Lower lobe of right lung (tissue), 2 donors: ENCODE data around the gene NUBP2. TPM values are rescaled to one million over a fixed set of nuclear protein-coding genes. Genes with fewer than 3 reads are reported as not detected.

Experiments used
- ATAC-seq, 2 donors: fragments of 200-7000 bp; cut with Tn5 transposase; one replicate each; pipeline ENCODE4 v1.9.1; 2020 to 2022; ENCODE audit warnings: mild to moderate bottlenecking in 2 of 2, moderate library complexity in 2 of 2
- DNase-seq: peaks from one replicate; pipeline ENCODE4 v3.0.0-alpha.2; 2020
- H3K27ac ChIP-seq: fragments of 200-600 bp; one replicate; pipeline ENCODE4 v1.8.0; 2022
- H3K27me3 ChIP-seq: fragments of 200-600 bp; one replicate; pipeline ENCODE4 v1.8.0; 2022; ENCODE audit warnings: low read depth
- H3K36me3 ChIP-seq: fragments of 200-600 bp; one replicate; pipeline ENCODE4 v1.8.0; 2022; ENCODE audit warnings: mild to moderate bottlenecking
- H3K4me1 ChIP-seq: fragments of 200-600 bp; one replicate; pipeline ENCODE4 v1.8.0; 2022
- H3K4me3 ChIP-seq: fragments of 200-600 bp; one replicate; pipeline ENCODE4 v1.8.0; 2022; ENCODE audit warnings: mild to moderate bottlenecking
- H3K9me3 ChIP-seq: fragments of 200-600 bp; one replicate; pipeline ENCODE4 v1.8.0; 2022
- intact Hi-C: fragments of 100-400 bp; cut with DNase I; formaldehyde crosslinking; loops from one replicate; pipeline ENCODE4 v1.11.0; 2022
- total RNA-seq: library from RNA; stranded (reverse); fragmentation: NEBNext Ultra II Directional; extraction: Animal tissue kit (Norgen Biotek cat#: 25700); gene quantifications from one replicate; pipeline ENCODE4 v1.2.1, GENCODE V29; 2021
- TF ChIP-seq, protein P1 (sequence below): fragments of 200-600 bp; IDR thresholded peaks from one replicate; pipeline ENCODE4 v1.8.0; 2022; ENCODE audit warnings: antibody characterized with exemption, mild to moderate bottlenecking
- donor health status: DM: no; HTN: yes; CAD: no; lungs with severe emphysema.

The NUBP2 gene
- total RNA-seq, 1 donor from 2014 or later: 36.0 TPM

GRCh38 chr16:1778200-1779179 is 4.3 kb upstream of the NUBP2 start:
- intact Hi-C loops: no loop called here
- TF ChIP-seq, protein P1, sequence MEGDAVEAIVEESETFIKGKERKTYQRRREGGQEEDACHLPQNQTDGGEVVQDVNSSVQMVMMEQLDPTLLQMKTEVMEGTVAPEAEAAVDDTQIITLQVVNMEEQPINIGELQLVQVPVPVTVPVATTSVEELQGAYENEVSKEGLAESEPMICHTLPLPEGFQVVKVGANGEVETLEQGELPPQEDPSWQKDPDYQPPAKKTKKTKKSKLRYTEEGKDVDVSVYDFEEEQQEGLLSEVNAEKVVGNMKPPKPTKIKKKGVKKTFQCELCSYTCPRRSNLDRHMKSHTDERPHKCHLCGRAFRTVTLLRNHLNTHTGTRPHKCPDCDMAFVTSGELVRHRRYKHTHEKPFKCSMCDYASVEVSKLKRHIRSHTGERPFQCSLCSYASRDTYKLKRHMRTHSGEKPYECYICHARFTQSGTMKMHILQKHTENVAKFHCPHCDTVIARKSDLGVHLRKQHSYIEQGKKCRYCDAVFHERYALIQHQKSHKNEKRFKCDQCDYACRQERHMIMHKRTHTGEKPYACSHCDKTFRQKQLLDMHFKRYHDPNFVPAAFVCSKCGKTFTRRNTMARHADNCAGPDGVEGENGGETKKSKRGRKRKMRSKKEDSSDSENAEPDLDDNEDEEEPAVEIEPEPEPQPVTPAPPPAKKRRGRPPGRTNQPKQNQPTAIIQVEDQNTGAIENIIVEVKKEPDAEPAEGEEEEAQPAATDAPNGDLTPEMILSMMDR: no peak
- Histone ChIP-seq H3K4me1 (peaks cover 38% of the 10 kb centered on the region), H3K36me3 (peaks cover 55% of the 10 kb centered on the region), H3K4me3 (no peak overlapping the region), H3K9me3 (no peaks in the 10 kb centered on the region), H3K27me3 (no peaks in the 10 kb centered on the region), H3K27ac (no peak overlapping the region)
- DNase-seq (no peak), ATAC-seq (no peak)

DNA sequence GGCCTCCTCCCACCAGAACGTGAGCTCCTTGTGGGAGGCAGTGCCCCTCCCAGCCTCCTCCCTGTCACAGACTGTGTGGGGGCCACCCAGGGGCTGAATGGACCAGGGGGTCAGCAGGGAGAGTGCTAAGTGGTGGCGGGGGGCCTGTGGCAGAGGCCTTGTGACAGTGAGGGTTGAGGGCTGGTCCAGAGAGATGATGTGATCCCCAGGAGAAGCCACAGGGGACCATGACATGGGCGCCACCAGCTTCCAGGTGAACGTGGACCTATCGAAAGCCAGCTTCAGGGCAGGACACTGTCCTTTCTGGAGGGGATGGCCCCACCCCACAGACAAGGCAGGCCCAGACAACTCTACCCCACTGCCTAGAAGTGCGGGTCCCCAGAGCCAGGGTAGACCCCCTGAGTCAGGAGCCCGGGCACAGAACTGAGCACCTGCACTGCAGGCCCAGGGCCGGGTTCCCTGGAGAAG is 3.5 kb upstream of the NUBP2 start:
- ATAC-seq: no peak

GRCh38 chr16:1779741-1780676 is 2.8 kb upstream of the NUBP2 start:
- no peak for DNase-seq
- Histone ChIP-seq H3K9me3 (no peaks in the 10 kb centered on the region), H3K27ac (no peak overlapping the region), H3K36me3 (peaks cover 55% of the 10 kb centered on the region), H3K4me3 (no peak overlapping the region), H3K27me3 (no peaks in the 10 kb centered on the region), H3K4me1 (peaks cover 38% of the 10 kb centered on the region)
- no peak for ATAC-seq
- TF ChIP-seq, protein P1: no peak
- intact Hi-C loops: no loop called here

More for the DNA sequence above, 3.5 kb upstream of the NUBP2 start:
- peaks cover 38% of the 10 kb centered on the region for H3K4me1 ChIP-seq
- no peak overlapping the region for H3K27ac ChIP-seq
- intact Hi-C loops: no loop called here
- no peak for DNase-seq
- H3K27me3 ChIP-seq: no peaks in the 10 kb centered on the region
- H3K36me3 ChIP-seq: peaks cover 55% of the 10 kb centered on the region
- H3K4me3 ChIP-seq: no peak overlapping the region
- H3K9me3 ChIP-seq: no peaks in the 10 kb centered on the region
- TF ChIP-seq, protein P1: no peak

- ATAC-seq (no peak), DNase-seq (no peak)
- H3K9me3 ChIP-seq: no peaks in the 10 kb centered on the region
- no peaks in the 10 kb centered on the region for H3K27me3 ChIP-seq
- peaks cover 41% of the 10 kb centered on the region for H3K4me1 ChIP-seq
- no peak overlapping the region for H3K27ac ChIP-seq
- intact Hi-C loops: no loop called here
- TF ChIP-seq, protein P1: no peak
- peaks cover 50% of the 10 kb centered on the region for H3K36me3 ChIP-seq
- no peak overlapping the region for H3K4me3 ChIP-seq
These were observed 2.1 kb upstream of the NUBP2 start for GRCh38 chr16:1780677-1781072.

GRCh38 chr16:1781254-1781653 is 1.5 kb upstream of the NUBP2 start:
- no peak for DNase-seq
- H3K27me3 ChIP-seq: no peaks in the 10 kb centered on the region
- H3K4me1 ChIP-seq: peaks cover 41% of the 10 kb centered on the region
- TF ChIP-seq, protein P1: no peak
- H3K36me3 ChIP-seq: peaks cover 50% of the 10 kb centered on the region
- ATAC-seq: no peak
- no peaks in the 10 kb centered on the region for H3K9me3 ChIP-seq
- peak overlapping the region; percentile 90 for H3K27ac ChIP-seq
- intact Hi-C loops: no loop called here
- peak overlapping the region; percentile 91 for H3K4me3 ChIP-seq
